ENCODE data around the gene GSTM4. TPM values are rescaled to one million over a fixed set of nuclear protein-coding genes. Genes with fewer than 3 reads are reported as not detected.
A peak's percentile ranks its signal among the peaks of the same experiment; 100 is the strongest.

The GSTM4 gene
- total RNA-seq, 2 donors from 2014 or later = 16.2 to 20.1 TPM

DNA sequence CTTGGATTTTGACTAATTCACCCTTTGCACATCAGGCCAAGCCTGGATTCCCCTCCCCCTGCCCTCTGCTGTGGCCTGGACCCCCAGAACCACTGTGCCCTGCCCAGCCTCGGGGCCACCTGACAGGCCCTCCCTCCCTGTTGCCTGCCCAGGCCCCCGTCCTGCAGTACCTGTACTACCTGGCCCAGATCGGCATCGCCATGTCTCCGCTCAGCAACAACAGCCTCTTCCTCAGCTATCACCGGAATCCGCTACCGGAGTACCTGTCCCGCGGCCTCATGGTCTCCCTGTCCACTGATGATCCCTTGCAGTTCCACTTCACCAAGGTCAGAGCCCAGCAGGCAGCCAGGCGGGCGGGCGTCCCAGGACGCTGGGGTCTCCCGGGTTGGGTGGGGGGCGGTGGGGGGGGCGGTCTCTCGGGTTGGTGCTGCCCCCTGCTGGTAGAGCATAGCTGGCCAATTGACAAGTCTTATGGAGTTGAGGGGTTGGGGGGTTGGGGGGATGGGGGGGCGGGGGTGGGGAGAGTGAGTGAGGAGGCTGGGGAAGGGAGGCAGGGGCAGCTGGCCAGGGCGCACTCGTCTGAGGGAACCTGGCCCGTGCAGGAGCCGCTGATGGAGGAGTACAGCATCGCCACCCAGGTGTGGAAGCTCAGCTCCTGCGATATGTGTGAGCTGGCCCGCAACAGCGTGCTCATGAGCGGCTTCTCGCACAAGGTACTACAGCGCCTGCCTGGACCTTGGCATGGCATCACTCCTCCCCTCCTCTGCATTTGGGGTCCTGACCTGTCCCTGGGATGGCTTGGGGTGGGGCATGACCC lies 25.6 kb upstream of the GSTM4 start:
- Mint-ChIP-seq H3K9me3 (no peaks in the 10 kb centered on the region), H3K36me3 (ENCODE audit: low read depth) (peaks cover 61% of the 10 kb centered on the region), H3K4me1 (peaks cover 15% of the 10 kb centered on the region), H3K27me3 (no peaks in the 10 kb centered on the region), H3K4me3 (no peak overlapping the region), H3K27ac (no peak overlapping the region)
- no peak for ATAC-seq (replicated peaks)

DNA sequence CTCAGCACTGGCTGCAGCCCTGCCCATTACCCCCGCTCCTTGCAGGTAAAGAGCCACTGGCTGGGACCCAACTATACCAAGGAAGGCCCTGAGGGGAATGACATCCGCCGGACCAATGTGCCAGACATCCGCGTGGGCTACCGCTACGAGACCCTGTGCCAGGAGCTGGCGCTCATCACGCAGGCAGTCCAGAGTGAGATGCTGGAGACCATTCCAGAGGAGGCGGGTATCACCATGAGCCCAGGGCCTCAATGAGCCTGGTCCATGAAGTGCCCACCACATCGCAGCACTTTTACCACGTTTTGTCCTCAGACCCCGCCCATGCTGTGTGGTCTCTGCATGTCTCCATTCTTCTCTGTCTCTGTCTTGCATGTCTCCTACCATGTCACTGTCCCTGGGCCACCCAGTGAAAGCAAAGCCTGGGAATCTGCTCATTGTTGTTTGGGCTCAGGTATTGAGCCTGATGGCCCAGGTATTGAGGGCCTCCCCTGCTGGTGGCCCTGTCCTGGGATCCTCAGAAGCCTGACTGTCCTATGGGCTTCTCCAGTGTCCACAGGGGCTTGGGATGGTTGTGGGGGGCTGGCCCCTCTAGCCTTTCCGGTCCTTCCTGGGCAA lies 24.9 kb upstream of the GSTM4 start:
- H3K27ac Mint-ChIP-seq = no peak overlapping the region
- H3K36me3 Mint-ChIP-seq (ENCODE audit: low read depth) = peaks cover 54% of the 10 kb centered on the region
- H3K4me1 Mint-ChIP-seq = peaks cover 17% of the 10 kb centered on the region
- no peaks in the 10 kb centered on the region for H3K9me3 Mint-ChIP-seq
- H3K4me3 Mint-ChIP-seq = no peak overlapping the region
- no peaks in the 10 kb centered on the region for H3K27me3 Mint-ChIP-seq
- ATAC-seq (replicated peaks) = no peak

- H3K4me1 Mint-ChIP-seq = peaks cover 17% of the 10 kb centered on the region
- peaks cover 46% of the 10 kb centered on the region for H3K36me3 Mint-ChIP-seq (ENCODE audit: low read depth)
- ATAC-seq (replicated peaks) = no peak
- peak overlapping the region; percentile 50 for H3K27ac Mint-ChIP-seq
- no peak overlapping the region for H3K4me3 Mint-ChIP-seq
- H3K27me3 Mint-ChIP-seq = no peaks in the 10 kb centered on the region
- H3K9me3 Mint-ChIP-seq = no peaks in the 10 kb centered on the region
These were observed 24.1 kb upstream of the GSTM4 start for GRCh38 chr1:109631513-109632505.

GRCh38 chr1:109632671-109633346 lies 23.1 kb upstream of the GSTM4 start:
- Mint-ChIP-seq H3K36me3 (ENCODE audit: low read depth) (peaks cover 39% of the 10 kb centered on the region), H3K4me1 (peaks cover 17% of the 10 kb centered on the region), H3K4me3 (no peak overlapping the region), H3K27ac (peak overlapping the region; percentile 69), H3K27me3 (no peaks in the 10 kb centered on the region), H3K9me3 (no peaks in the 10 kb centered on the region)
- ATAC-seq (replicated peaks) = no peak

DNA sequence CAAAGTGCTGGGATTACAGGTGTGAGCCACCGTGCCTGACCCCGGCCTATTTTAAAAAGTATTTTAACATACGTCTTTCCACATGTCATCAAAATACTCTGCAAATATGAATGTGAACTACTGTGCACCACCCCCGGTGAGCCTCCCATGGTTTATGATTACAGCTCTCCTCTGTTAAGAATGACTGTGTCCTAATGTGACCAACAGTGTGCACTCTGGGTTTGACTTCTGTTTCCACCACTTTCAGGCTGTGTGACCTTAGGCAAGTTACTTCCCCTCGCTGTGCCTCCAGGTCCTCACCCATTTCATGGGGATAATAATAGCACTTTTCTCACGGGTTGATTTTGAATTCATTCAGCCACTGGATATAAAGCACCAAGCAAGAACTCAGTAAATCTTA lies 21.6 kb upstream of the GSTM4 start:
- Mint-ChIP-seq H3K9me3 (no peaks in the 10 kb centered on the region), H3K4me1 (peaks cover 17% of the 10 kb centered on the region), H3K36me3 (ENCODE audit: low read depth) (peaks cover 24% of the 10 kb centered on the region), H3K4me3 (peak overlapping the region; percentile 30), H3K27me3 (no peaks in the 10 kb centered on the region), H3K27ac (peak overlapping the region; percentile 36)
- ATAC-seq (replicated peaks) = peak; percentile 81

DNA sequence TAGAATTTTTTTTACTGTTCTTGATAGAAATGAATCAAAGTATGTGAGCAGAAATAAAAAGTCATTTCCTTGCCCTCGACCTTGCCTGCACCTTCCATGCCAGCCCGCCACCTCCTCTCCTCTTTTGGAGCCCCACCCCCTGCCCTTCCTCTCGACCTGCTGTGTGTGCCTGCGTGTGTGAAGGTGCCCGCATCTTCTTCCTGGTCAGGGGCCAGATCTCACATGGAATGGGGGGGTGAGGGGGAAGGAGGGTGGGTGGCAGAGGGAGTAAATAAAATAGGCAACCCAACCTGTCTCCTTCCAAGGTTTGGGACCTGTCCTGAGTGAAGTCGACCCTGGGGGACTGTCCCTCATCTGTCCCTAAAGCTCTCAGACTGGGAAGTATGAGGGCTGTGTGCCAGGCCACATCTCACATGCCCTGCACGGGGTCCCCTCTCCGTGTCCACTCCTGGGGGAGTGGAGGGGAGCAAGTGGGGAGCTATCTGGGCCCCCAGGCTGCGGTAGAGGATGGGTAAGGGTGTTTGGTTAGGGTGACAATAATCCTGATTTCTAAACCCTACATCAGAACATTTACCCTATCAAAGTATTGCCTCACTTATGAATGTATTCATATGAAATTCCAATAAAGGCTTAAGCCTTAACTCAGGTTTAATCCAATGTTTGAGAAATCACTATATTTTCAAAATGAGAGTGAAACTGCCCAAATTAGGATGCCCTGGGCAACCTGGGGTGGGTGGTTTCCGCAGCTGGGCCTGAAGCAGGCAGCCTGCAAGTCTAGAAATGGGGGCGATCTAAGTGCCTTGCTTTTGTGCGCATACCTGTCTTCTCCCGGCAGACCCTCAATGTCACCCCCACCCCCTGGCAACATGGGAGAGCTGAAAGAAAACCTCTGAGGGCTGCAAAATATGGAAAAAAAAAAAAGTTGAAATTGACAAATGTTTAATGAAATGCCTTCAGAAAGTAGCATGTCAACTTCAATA lies 20.8 kb upstream of the GSTM4 start:
- peak; percentile 65 for ATAC-seq (replicated peaks)
- Mint-ChIP-seq H3K36me3 (ENCODE audit: low read depth) (peaks cover 16% of the 10 kb centered on the region), H3K4me1 (peaks cover 14% of the 10 kb centered on the region), H3K27me3 (no peaks in the 10 kb centered on the region), H3K27ac (peak overlapping the region; percentile 36), H3K4me3 (peak overlapping the region; percentile 30), H3K9me3 (no peaks in the 10 kb centered on the region)

GRCh38 chr1:109635862-109636200 lies 20.1 kb upstream of the GSTM4 start:
- Mint-ChIP-seq H3K27me3 (no peaks in the 10 kb centered on the region), H3K4me3 (no peak overlapping the region), H3K4me1 (peaks cover 14% of the 10 kb centered on the region), H3K9me3 (no peaks in the 10 kb centered on the region), H3K36me3 (ENCODE audit: low read depth) (peaks cover 13% of the 10 kb centered on the region), H3K27ac (no peak overlapping the region)
- no peak for ATAC-seq (replicated peaks)

DNA sequence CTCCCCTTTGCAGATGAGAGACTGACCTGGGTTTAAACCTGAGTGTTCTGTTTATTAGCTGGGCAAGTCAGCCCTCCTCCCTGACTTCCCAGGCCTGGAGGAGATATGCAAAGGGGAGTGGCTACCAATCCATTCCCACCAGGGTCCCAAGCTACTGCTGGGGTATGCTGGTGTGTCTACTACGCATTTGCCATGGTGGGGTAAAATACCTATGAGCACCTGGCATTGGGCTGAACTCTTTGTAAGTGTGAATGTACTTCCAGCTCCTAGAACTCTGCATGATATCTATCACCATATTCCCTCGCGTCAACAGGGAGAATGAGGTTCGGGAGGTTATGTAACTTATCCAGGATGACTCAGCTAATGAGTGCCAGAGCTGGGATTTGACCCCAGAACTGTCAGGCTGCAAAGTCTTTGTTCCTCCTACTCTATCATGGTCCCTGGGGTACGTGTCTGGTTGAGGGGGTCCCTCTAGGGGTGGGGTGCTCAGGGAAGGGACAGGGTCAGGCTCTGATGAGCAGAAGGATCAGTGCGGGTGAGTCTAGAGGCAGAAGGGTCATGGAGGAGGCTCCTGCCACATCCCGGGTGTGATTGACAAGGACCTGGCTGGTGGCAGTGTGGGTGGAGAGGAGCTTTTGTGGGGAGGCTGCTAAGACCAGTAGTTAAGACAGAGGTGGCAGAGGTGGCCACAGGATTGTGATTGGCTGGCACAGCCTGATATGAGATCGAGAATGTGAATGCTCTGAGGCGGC lies 19.5 kb upstream of the GSTM4 start:
- Mint-ChIP-seq H3K9me3 (no peaks in the 10 kb centered on the region), H3K4me1 (peaks cover 14% of the 10 kb centered on the region), H3K27me3 (no peaks in the 10 kb centered on the region), H3K4me3 (no peak overlapping the region), H3K36me3 (ENCODE audit: low read depth) (peaks cover 8% of the 10 kb centered on the region), H3K27ac (no peak overlapping the region)
- ATAC-seq (replicated peaks) = no peak

- no peaks in the 10 kb centered on the region for H3K27me3 Mint-ChIP-seq
- no peaks in the 10 kb centered on the region for H3K36me3 Mint-ChIP-seq (ENCODE audit: low read depth)
- no peaks in the 10 kb centered on the region for H3K9me3 Mint-ChIP-seq
- no peak overlapping the region for H3K4me3 Mint-ChIP-seq
- peaks cover 14% of the 10 kb centered on the region for H3K4me1 Mint-ChIP-seq
- ATAC-seq (replicated peaks) = no peak
- no peak overlapping the region for H3K27ac Mint-ChIP-seq
These were observed 18.5 kb upstream of the GSTM4 start for GRCh38 chr1:109637446-109637845.

DNA sequence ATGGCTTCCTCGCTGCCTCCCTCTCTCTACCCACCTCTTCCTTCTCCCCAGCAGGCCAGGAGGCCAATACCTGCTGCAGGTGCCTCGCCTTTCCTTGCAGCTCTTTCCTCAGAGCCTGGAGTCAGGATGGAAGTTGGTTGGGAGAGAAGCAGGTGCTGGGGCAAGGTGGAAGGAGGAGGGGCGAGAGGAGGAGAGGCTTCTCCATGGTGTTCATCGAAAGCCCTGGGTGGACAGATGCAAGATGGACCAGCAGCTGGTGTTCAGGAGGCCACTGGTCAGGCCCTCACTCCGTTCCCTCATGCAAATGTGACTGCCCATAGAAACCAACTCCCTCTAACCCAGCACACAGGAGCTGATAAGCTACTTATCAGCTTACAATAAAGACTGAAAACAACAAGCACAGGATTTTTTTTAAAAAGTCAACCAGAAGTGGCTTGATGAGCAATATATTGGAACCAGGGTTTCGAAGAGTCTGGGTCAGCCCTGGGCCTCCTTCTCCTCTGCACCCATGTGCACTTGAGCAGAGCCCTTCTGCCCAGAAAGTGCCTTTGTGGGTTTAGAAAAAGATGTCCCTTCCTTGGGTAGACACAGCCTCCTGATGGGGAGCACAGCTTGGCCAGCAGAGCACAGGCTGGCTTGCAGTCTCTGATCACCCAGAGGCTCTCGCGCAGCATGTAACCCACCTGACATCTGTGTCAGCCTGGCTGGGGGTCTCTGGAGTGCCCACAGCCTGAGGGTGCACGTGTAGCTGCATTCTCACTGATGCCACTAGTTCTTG lies 16.6 kb upstream of the GSTM4 start:
- Mint-ChIP-seq H3K27me3 (no peaks in the 10 kb centered on the region), H3K4me3 (no peak overlapping the region), H3K9me3 (no peaks in the 10 kb centered on the region), H3K4me1 (peaks cover 13% of the 10 kb centered on the region), H3K27ac (no peak overlapping the region), H3K36me3 (ENCODE audit: low read depth) (no peaks in the 10 kb centered on the region)
- no peak for ATAC-seq (replicated peaks)

DNA sequence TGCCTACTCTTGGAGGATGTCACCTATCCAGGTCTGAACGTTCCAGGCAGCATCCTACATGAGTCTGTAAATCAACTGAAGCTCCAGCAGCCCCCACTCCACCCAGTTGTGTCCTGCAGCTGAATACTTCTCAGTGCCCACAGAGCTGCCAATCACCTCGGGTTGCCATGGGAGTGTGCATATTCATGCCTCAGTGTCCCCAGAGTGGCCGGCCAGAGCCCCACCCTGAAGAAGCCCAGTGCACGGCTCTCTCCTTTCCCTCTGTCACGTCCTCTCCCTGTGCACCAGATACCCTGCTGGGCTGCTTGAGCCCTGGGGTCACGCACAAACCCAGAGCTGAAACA lies 16.1 kb upstream of the GSTM4 start:
- no peaks in the 10 kb centered on the region for H3K27me3 Mint-ChIP-seq
- H3K36me3 Mint-ChIP-seq (ENCODE audit: low read depth) = no peaks in the 10 kb centered on the region
- no peak overlapping the region for H3K27ac Mint-ChIP-seq
- H3K9me3 Mint-ChIP-seq = no peaks in the 10 kb centered on the region
- H3K4me3 Mint-ChIP-seq = no peak overlapping the region
- no peak for ATAC-seq (replicated peaks)
- H3K4me1 Mint-ChIP-seq = peaks cover 7% of the 10 kb centered on the region

GRCh38 chr1:109640285-109640865 lies 15.5 kb upstream of the GSTM4 start:
- peaks cover 2% of the 10 kb centered on the region for H3K4me1 Mint-ChIP-seq
- no peaks in the 10 kb centered on the region for H3K36me3 Mint-ChIP-seq (ENCODE audit: low read depth)
- peak; percentile 80 for ATAC-seq (replicated peaks)
- no peaks in the 10 kb centered on the region for H3K9me3 Mint-ChIP-seq
- no peaks in the 10 kb centered on the region for H3K27me3 Mint-ChIP-seq
- H3K4me3 Mint-ChIP-seq = no peak overlapping the region
- H3K27ac Mint-ChIP-seq = no peak overlapping the region

Measured in activated T-helper 17 cell treated with anti-CD3 and anti-CD28 coated beads, Interleukin-2, amount 50 U/mL, for 72 hours (primary cell).